GM12878 (cell line): ENCODE measurements around the gene SLAMF8. TPM values are rescaled to one million over a fixed set of nuclear protein-coding genes. Genes with fewer than 3 reads are reported as not detected.

Experiments used
- ATAC-seq: fragments of 200-7000 bp; cut with Tn5 transposase; 3 replicates; pipeline ENCODE4 v1.9.1; 2020; ENCODE audit warnings: mild to moderate bottlenecking, moderate library complexity
- BruUV-seq: library from RNA; stranded (reverse); fragments of 400-500 nt; replicated peaks from 2 replicates; lab custom pipeline; 2021; lab: Mats Ljungman, UMichigan
- CTCF ChIA-PET: fragments of 300-600 bp; sonication (Branson Sonifier 250); formaldehyde crosslinking; extraction: SDS; loops from one replicate; lab custom pipeline; 2021; ENCODE audit warnings: inconsistent platforms; lab: Yijun Ruan, JAX
- POLR2A ChIA-PET: fragments of 350-600 bp; formaldehyde crosslinking; extraction: SDS; loops from one replicate; lab custom pipeline; 2021; ENCODE audit warnings: inconsistent platforms; lab: Charles Lee
- RAD21 ChIA-PET: fragments of 300-600 bp; sonication (Branson Sonifier 250); formaldehyde crosslinking; loops from one replicate; lab custom pipeline; 2023; ENCODE audit warnings: antibody characterized with exemption; ENCODE audit not compliant: unreplicated experiment; lab: Charles Lee
- SMC1A ChIA-PET: fragments of 300-600 bp; sonication (Branson Sonifier 250); formaldehyde crosslinking; loops from one replicate; lab custom pipeline; 2023; ENCODE audit not compliant: unreplicated experiment, uncharacterized antibody; lab: Charles Lee
- DNase-seq: peaks from one replicate; pipeline ENCODE4 v3.0.0-alpha.2; 2011; ENCODE audit warnings: low read depth, low spot score
- FAIRE-seq: peaks from 3 replicates; lab custom pipeline; 2011; peaks lifted over from hg19 to GRCh38; lab: Jason Lieb, UNC
- H2AFZ ChIP-seq: 2 replicates; pipeline ENCODE4 v1.6.0; 2011; ENCODE audit warnings: low read depth, low read length, control low read depth; ENCODE audit not compliant: control insufficient read depth
- H3K27ac ChIP-seq: 2 replicates; pipeline ENCODE4 v1.5.1; 2011; ENCODE audit warnings: control low read depth; ENCODE audit not compliant: control insufficient read depth, insufficient read depth
- H3K27me3 ChIP-seq, 2 experiments: replicated peaks in 1 of 2; 2 replicates each; pipeline versions ENCODE4 v1.6.0 to v1.6.1; 2011; ENCODE audit warnings: low read length in 1 of 2; ENCODE audit not compliant: control insufficient read depth in 2 of 2, insufficient read depth in 2 of 2
- H3K36me3 ChIP-seq, 2 experiments: 2 replicates each; pipeline ENCODE4 v1.5.1; 2011; ENCODE audit warnings: low read length in 1 of 2; ENCODE audit not compliant: control insufficient read depth in 2 of 2, insufficient read depth in 2 of 2
- H3K4me1 ChIP-seq: 2 replicates; pipeline ENCODE4 v1.6.1; 2011; ENCODE audit warnings: mild to moderate bottlenecking, low read length, moderate library complexity, mixed read lengths; ENCODE audit not compliant: control insufficient read depth, insufficient read depth
- H3K4me2 ChIP-seq: 2 replicates; pipeline ENCODE4 v1.6.0; 2011; ENCODE audit warnings: control low read depth; ENCODE audit not compliant: control insufficient read depth, insufficient read depth
- H3K4me3 ChIP-seq: fragments of 200-600 bp; sonication (generic); 2 replicates; pipeline ENCODE4 v1.5.1; 2016
- H3K79me2 ChIP-seq: 2 replicates; pipeline ENCODE4 v1.6.0; 2011; ENCODE audit warnings: low read length; ENCODE audit not compliant: control insufficient read depth, insufficient read depth
- H3K9ac ChIP-seq: 2 replicates; pipeline ENCODE4 v1.8.0; 2011; ENCODE audit warnings: low read length, control low read depth, mixed read lengths; ENCODE audit not compliant: control insufficient read depth, insufficient read depth
- H3K9me3 ChIP-seq: replicated peaks from 3 replicates; pipeline ENCODE4 v1.5.1; 2011; ENCODE audit warnings: mild to moderate bottlenecking, low read length; ENCODE audit not compliant: control insufficient read depth, insufficient read depth
- H4K20me1 ChIP-seq: 2 replicates; pipeline ENCODE4 v1.6.0; 2011; ENCODE audit not compliant: control insufficient read depth, insufficient read depth
- BMI1 ChIP-seq: fragments of 450-650 bp; IDR thresholded peaks from 2 replicates; pipeline ENCODE4 v1.6.1; 2016; ENCODE audit warnings: mild to moderate bottlenecking, moderate library complexity, borderline replicate concordance
- CBFB ChIP-seq: IDR thresholded peaks from 2 replicates; pipeline ENCODE4 v1.6.1; 2016; ENCODE audit warnings: antibody characterized with exemption, low read depth
- GABPA ChIP-seq: IDR thresholded peaks from 2 replicates; pipeline ENCODE4 v1.6.1; 2014; ENCODE audit warnings: antibody characterized with exemption, low read depth, mild to moderate bottlenecking, inconsistent platforms
- MEF2A ChIP-seq: IDR thresholded peaks from 2 replicates; pipeline ENCODE4 v1.6.1; 2011; ENCODE audit warnings: low read depth, mild to moderate bottlenecking, low read length, moderate library complexity; ENCODE audit not compliant: insufficient read depth
- POLR2AphosphoS2 ChIP-seq: IDR thresholded peaks from 2 replicates; pipeline ENCODE4 v1.6.1; 2011; ENCODE audit warnings: low read depth, mild to moderate bottlenecking, low read length, improper control_type of control experiment, moderate library complexity
- RAD21 ChIP-seq: IDR thresholded peaks from 2 replicates; pipeline ENCODE4 v1.6.1; 2011; ENCODE audit warnings: mild to moderate bottlenecking, low read depth, low read length, moderate library complexity; ENCODE audit not compliant: insufficient read depth
- RELA ChIP-seq: fragments of 450-650 bp; IDR thresholded peaks from 2 replicates; pipeline ENCODE4 v1.8.0; 2014; ENCODE audit warnings: borderline replicate concordance; ENCODE audit not compliant: partially characterized antibody
- SREBF1 ChIP-seq: IDR thresholded peaks from 2 replicates; pipeline ENCODE4 v1.6.1; 2012; ENCODE audit warnings: mild to moderate bottlenecking, low read length
- WGBS: methylation state at CpG from one replicate; pipeline ENCODE4 v1.1.6; 2016; ENCODE audit warnings: low lambda C conversion rate; ENCODE audit not compliant: insufficient replicate concordance, insufficient coverage; ENCODE audit errors: missing lambda C conversion rate; 5-methylcytosine and 5-hydroxymethylcytosine counted together
- in situ Hi-C: fragments of 300-500 bp; cut with MboI; formaldehyde crosslinking; loops from 9 replicates; pipeline ENCODE4 v1.14.3; 2018; ENCODE audit warnings: mixed read lengths
- intact Hi-C: fragments of 100-400 bp; cut with micrococcal nuclease; formaldehyde crosslinking; loops from one replicate; pipeline ENCODE4 v1.14.2; 2022; ENCODE audit not compliant: unreplicated experiment
- polyA plus RNA-seq, 11 experiments: library from polyadenylated mRNA; depleted of rRNA in 4 of 11; unstranded in 6 of 11; stranded (reverse) in 5 of 11; fragments of >200 nt; fragmentation: Nextera tagmentation in 4 of 11; fragmentation: Illumina TruSeq in 1 of 11; extraction: Ambion mirVana in 4 of 11; extraction: Trizol in 1 of 11; gene quantifications; 1 replicate in 1 of 11; 2 replicates in 10 of 11; pipeline versions ENCODE4 v1.2.1 to v1.2.3, GENCODE V29; 2011 to 2016; ENCODE audit warnings: inconsistent platforms in 2 of 11, missing spikeins in 2 of 11, low read depth in 1 of 11
- total RNA-seq, 4 experiments: library from RNA; depleted of rRNA in 3 of 4; stranded (reverse); fragments of >200 nt in 3 of 4; fragmentation: Illumina TruSeq in 1 of 4; extraction: Trizol in 1 of 4; gene quantifications; 2 replicates each; pipeline versions ENCODE4 v1.2.1 to v1.2.3, GENCODE V29; 2013 to 2021
- TF ChIP-seq, protein P1 (sequence below): IDR thresholded peaks from 2 replicates; pipeline ENCODE4 v1.6.1; 2012; ENCODE audit warnings: low read length, inconsistent platforms
- TF ChIP-seq, protein P2 (sequence below): fragments of 450-650 bp; formaldehyde crosslinking; IDR thresholded peaks from 2 replicates; pipeline ENCODE4 v1.4.0; 2020; ENCODE audit warnings: mild to moderate bottlenecking, moderate library complexity

SLAMF8 gene
- total and polyA plus RNA-seq, 10 of the 15 experiments (the other 5 are each of a cell fraction or from before 2014, with no cell fraction given) = 0.04 to 0.69 (median 0.10) TPM; not detected in 3

DNA sequence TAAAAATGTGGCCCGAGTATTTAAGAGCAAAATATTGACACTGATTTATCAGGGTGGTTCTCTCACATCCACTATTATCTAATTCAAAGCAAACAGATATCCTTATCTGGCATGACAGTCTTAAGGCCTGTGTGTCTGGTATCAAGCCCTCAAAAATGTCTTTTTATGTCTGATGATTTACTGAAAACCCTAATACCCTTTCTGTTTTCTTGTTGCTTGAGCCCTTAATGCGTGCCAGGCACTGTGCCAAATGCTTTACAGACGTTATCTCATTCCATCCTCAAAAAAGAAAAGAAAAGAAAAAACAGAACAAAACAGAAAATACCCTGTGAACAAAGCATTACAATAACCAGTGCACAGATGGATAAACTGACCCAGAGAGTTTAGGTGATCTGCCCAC lies 40.2 kb upstream of the SLAMF8 start (continued):
- TF ChIP-seq, protein P1, sequence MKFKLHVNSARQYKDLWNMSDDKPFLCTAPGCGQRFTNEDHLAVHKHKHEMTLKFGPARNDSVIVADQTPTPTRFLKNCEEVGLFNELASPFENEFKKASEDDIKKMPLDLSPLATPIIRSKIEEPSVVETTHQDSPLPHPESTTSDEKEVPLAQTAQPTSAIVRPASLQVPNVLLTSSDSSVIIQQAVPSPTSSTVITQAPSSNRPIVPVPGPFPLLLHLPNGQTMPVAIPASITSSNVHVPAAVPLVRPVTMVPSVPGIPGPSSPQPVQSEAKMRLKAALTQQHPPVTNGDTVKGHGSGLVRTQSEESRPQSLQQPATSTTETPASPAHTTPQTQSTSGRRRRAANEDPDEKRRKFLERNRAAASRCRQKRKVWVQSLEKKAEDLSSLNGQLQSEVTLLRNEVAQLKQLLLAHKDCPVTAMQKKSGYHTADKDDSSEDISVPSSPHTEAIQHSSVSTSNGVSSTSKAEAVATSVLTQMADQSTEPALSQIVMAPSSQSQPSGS = no peak
- TF ChIP-seq BMI1 (no peak), POLR2AphosphoS2 (no peak)

DNA sequence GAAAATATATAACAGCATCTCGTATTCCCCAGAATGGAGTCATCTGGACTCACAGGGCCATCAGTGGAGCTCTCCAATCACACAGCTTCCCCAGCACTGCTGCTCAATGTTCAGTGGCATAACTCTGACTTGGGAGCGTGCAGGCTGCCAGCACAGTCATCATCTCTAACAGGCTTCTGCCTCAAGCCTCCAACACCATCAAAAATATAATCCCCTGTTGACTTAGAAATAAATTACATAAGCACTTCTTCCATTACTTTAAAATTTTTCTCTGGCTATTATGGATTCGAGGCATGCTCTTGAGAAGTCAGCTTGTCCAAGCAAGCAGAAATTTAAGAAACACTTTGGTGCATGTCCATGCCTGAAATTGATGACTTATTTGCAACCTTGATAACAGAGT lies 39.7 kb upstream of the SLAMF8 start:
- 12% methylated on average over 3 of the region's 3 CpGs for WGBS
- no peak for FAIRE-seq

More for the DNA sequence above, 39.7 kb upstream of the SLAMF8 start:
- no peak for TF ChIP-seq GABPA
- no peak for TF ChIP-seq RAD21
- no peak for TF ChIP-seq MEF2A
- TF ChIP-seq CBFB = no peak
- no peak for TF ChIP-seq RELA
- no peak for TF ChIP-seq SREBF1
- TF ChIP-seq, protein P2, sequence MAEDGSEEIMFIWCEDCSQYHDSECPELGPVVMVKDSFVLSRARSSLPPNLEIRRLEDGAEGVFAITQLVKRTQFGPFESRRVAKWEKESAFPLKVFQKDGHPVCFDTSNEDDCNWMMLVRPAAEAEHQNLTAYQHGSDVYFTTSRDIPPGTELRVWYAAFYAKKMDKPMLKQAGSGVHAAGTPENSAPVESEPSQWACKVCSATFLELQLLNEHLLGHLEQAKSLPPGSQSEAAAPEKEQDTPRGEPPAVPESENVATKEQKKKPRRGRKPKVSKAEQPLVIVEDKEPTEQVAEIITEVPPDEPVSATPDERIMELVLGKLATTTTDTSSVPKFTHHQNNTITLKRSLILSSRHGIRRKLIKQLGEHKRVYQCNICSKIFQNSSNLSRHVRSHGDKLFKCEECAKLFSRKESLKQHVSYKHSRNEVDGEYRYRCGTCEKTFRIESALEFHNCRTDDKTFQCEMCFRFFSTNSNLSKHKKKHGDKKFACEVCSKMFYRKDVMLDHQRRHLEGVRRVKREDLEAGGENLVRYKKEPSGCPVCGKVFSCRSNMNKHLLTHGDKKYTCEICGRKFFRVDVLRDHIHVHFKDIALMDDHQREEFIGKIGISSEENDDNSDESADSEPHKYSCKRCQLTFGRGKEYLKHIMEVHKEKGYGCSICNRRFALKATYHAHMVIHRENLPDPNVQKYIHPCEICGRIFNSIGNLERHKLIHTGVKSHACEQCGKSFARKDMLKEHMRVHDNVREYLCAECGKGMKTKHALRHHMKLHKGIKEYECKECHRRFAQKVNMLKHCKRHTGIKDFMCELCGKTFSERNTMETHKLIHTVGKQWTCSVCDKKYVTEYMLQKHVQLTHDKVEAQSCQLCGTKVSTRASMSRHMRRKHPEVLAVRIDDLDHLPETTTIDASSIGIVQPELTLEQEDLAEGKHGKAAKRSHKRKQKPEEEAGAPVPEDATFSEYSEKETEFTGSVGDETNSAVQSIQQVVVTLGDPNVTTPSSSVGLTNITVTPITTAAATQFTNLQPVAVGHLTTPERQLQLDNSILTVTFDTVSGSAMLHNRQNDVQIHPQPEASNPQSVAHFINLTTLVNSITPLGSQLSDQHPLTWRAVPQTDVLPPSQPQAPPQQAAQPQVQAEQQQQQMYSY (CRISPR knock-in tag) = no peak
- ChIA-PET POLR2A (no interaction called here), RAD21 (no interaction called here), SMC1A (interaction anchor here (0.6 kb wide), 1 partner anchor 327 kb away, joined by 3 read pairs; no protein-coding TSS in a partner anchor), CTCF (interaction anchor here (1.6 kb wide), 1 partner anchor 12 kb away, joined by 11 read pairs; no protein-coding TSS in a partner anchor)
- no peak overlapping the region for H3K9ac ChIP-seq
- H4K20me1 ChIP-seq = no peaks in the 10 kb centered on the region
- DNase-seq (no peak), ATAC-seq (no peak)
- in situ Hi-C loops = no loop called here
- H3K9me3 ChIP-seq = no peaks in the 10 kb centered on the region
- H2AFZ ChIP-seq = no peak overlapping the region
- H3K4me2 ChIP-seq = no peak overlapping the region
- no peaks in the 10 kb centered on the region for H3K27me3 ChIP-seq
- no TSS peak for BruUV-seq
- H3K79me2 ChIP-seq = no peaks in the 10 kb centered on the region
- intact Hi-C loops = no loop called here
- H3K4me1 ChIP-seq = no peaks in the 10 kb centered on the region
- no peak overlapping the region for H3K4me3 ChIP-seq
- H3K27ac ChIP-seq = no peak overlapping the region
- no peaks in the 10 kb centered on the region for H3K36me3 ChIP-seq
